Loucy (cell line): ENCODE results near the gene TNRC6C.

ENCODE experiments used
- H2AFZ ChIP-seq: fragments of 200-600 bp; sonication (generic); 2 replicates; pipeline ENCODE4 v1.6.0; 2016; ENCODE audit warnings: antibody characterized with exemption, mild to moderate bottlenecking, low read length, moderate library complexity
- H3F3A ChIP-seq: fragments of 200-600 bp; 2 replicates; pipeline ENCODE4 v1.6.0; 2016; ENCODE audit warnings: antibody characterized with exemption, low read depth, mild to moderate bottlenecking
- H3K27me3 ChIP-seq: fragments of 200-600 bp; sonication (generic); 2 replicates; pipeline ENCODE4 v1.6.1; 2014; ENCODE audit warnings: low read length, mild to moderate bottlenecking; ENCODE audit not compliant: insufficient read depth, poor library complexity, severe bottlenecking
- H3K36me3 ChIP-seq: fragments of 200-600 bp; sonication (generic); 2 replicates; pipeline ENCODE4 v1.6.1; 2016; ENCODE audit warnings: low read length; ENCODE audit not compliant: insufficient read depth
- H3K4me1 ChIP-seq: fragments of 200-600 bp; sonication (generic); 2 replicates; pipeline ENCODE4 v1.5.1; 2014; ENCODE audit warnings: low read length, mild to moderate bottlenecking; ENCODE audit not compliant: insufficient read depth, poor library complexity, severe bottlenecking
- H3K4me2 ChIP-seq: fragments of 200-600 bp; sonication (generic); 2 replicates; pipeline ENCODE4 v1.6.0; 2014; ENCODE audit warnings: antibody characterized with exemption, low read length, low read depth, mild to moderate bottlenecking; ENCODE audit not compliant: poor library complexity, severe bottlenecking
- H3K4me3 ChIP-seq: fragments of 200-600 bp; sonication (generic); 2 replicates; pipeline ENCODE4 v1.5.1; 2014; ENCODE audit warnings: low read length, mild to moderate bottlenecking, mixed read lengths; ENCODE audit not compliant: poor library complexity, severe bottlenecking
- H3K79me2 ChIP-seq: fragments of 200-600 bp; sonication (generic); 2 replicates; pipeline ENCODE4 v1.6.1; 2014; ENCODE audit warnings: low read length; ENCODE audit not compliant: insufficient read depth
- H3K9ac ChIP-seq: fragments of 200-600 bp; sonication (generic); 2 replicates; pipeline ENCODE4 v1.6.0; 2014; ENCODE audit warnings: mild to moderate bottlenecking, low read depth, low read length, moderate library complexity; ENCODE audit not compliant: poor library complexity, severe bottlenecking
- H3K9me2 ChIP-seq: fragments of 200-600 bp; sonication (generic); replicated peaks from 2 replicates; pipeline ENCODE4 v1.6.1; 2016; ENCODE audit warnings: low read depth, low read length, mixed read lengths
- H3K9me3 ChIP-seq: fragments of 200-600 bp; sonication (generic); 2 replicates; pipeline ENCODE4 v1.6.1; 2014; ENCODE audit warnings: mild to moderate bottlenecking, antibody characterized with exemption, low read length, low read depth; ENCODE audit not compliant: insufficient read depth
- H4K20me1 ChIP-seq: fragments of 200-600 bp; sonication (generic); 2 replicates; pipeline ENCODE4 v1.6.0; 2014; ENCODE audit warnings: antibody characterized with exemption, low read length, mild to moderate bottlenecking; ENCODE audit not compliant: insufficient read depth, poor library complexity, severe bottlenecking
- EZH2phosphoT487 ChIP-seq: fragments of 200-600 bp; IDR thresholded peaks from 2 replicates; pipeline ENCODE4 v1.6.1; 2018; ENCODE audit warnings: antibody characterized with exemption, mild to moderate bottlenecking, moderate library complexity, borderline replicate concordance
- TF ChIP-seq, protein P1 (sequence below): fragments of 200-600 bp; sonication (generic); conservative IDR thresholded peaks from 2 replicates; pipeline ENCODE4 v1.5.1; 2014; ENCODE audit warnings: mild to moderate bottlenecking, antibody characterized with exemption, low read length

The TNRC6C gene

DNA sequence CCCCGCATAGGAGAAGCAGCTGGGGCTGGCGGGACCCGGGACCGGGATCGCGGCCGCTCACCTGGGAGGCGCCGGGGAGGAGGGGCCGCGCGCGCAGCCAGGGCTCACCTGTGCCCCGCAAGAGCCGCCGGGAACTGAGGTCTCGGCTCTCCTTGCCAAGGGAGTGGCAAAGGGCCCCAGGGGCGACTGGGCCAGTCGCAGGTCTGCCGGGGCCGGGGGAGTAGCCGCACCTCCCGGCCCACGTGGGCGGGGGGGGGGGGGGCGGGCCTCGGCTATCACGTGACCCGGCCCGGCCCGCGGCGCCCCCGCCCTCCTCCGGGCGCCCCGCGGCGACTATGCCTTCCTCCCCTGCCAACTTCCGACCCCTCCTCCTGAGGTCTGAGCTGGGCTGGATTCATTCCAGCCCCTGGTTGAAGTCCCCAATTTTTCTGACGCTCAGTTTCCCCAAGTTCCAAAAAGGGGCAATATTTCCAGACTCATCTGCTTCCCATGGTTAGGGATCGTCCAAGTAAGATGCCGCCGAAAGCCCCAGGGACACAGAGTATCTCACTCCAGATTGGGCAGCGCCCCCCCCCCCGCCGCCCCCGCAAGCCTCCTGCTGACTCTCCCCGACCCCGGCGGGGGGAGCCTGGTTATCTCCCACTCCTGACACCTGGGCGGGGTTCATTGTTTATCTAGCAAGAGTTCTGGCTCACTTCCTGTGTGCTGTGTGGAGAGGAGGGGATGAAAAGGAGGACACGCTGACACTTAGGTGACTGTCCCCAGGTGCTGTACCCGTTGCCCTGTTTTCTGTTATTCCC is 170.2 kb downstream of the TNRC6C start, which contains the start of gene TMC6:
TSS of gene TMC6 (minus strand) at position 205 of the 800 bp plus-strand sequence. CDS start 1,923 bp downstream, outside the sequence.
- H3K4me1 ChIP-seq, result peaks cover 53% of the 10 kb centered on the region
- H3K9me2 ChIP-seq, result no peaks in the 10 kb centered on the region
- peaks cover 21% of the 10 kb centered on the region; the same call in 1 of the 2 replicates for H3K36me3 ChIP-seq
- H3F3A ChIP-seq, result peaks cover 13% of the 10 kb centered on the region; the same call in 1 of the 2 replicates
- H3K79me2 ChIP-seq, result peaks cover 93% of the 10 kb centered on the region
- H3K27me3 ChIP-seq, result peaks cover 8% of the 10 kb centered on the region
- no peak for TF ChIP-seq EZH2phosphoT487
- TF ChIP-seq, protein P1, sequence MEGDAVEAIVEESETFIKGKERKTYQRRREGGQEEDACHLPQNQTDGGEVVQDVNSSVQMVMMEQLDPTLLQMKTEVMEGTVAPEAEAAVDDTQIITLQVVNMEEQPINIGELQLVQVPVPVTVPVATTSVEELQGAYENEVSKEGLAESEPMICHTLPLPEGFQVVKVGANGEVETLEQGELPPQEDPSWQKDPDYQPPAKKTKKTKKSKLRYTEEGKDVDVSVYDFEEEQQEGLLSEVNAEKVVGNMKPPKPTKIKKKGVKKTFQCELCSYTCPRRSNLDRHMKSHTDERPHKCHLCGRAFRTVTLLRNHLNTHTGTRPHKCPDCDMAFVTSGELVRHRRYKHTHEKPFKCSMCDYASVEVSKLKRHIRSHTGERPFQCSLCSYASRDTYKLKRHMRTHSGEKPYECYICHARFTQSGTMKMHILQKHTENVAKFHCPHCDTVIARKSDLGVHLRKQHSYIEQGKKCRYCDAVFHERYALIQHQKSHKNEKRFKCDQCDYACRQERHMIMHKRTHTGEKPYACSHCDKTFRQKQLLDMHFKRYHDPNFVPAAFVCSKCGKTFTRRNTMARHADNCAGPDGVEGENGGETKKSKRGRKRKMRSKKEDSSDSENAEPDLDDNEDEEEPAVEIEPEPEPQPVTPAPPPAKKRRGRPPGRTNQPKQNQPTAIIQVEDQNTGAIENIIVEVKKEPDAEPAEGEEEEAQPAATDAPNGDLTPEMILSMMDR, result no peak
- no peaks in the 10 kb centered on the region for H3K9me3 ChIP-seq
- H2AFZ ChIP-seq, result peak within 1 kb of the TSS; percentile 69
- peak within 1 kb of the TSS; percentile 91 for H3K4me3 ChIP-seq
- H3K9ac ChIP-seq, result peak within 1 kb of the TSS; percentile 99
- peaks cover 37% of the 10 kb centered on the region for H4K20me1 ChIP-seq
- peak within 1 kb of the TSS; percentile 81 for H3K4me2 ChIP-seq

DNA sequence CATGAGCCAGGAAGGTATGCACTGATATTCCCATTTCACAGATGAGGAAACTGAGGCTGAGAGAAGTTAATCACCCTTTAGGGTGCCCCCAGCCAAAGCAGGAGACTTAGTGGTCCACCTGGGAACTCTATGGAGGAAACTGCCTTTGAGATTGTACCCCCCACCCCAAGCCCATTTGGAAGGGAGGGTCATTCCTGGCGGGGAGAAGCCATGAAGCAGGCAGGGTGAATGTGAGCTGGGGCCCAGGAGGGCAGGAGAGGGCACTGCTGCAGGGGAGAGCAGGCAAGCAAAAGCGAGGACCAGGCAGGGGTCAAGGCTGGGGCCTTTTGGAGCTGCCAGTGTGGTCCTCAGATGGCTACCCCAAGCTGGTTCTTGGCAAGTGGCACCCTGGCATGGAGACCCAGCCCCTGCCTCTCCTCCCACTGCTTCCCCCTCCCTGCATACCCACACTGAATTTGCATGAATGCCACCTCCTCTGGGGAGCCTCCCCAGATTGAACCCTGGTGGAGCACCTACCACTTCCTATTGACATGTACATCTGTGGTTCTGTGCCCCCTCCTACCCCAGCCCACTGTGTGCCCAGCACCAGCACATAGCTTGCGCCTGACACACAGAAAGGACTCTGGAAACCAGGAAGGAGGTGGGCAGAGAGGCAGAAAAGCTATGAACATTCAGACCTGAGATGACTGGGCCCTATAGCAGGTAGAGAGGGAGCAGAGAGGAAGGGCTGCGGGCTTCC is 171.0 kb downstream of the TNRC6C start:
- Histone ChIP-seq H4K20me1 (peaks cover 44% of the 10 kb centered on the region), H2AFZ (no peak overlapping the region), H3K9me3 (no peaks in the 10 kb centered on the region), H3K27me3 (peaks cover 8% of the 10 kb centered on the region), H3F3A (peaks cover 13% of the 10 kb centered on the region; the same call in 1 of the 2 replicates), H3K4me1 (peaks cover 59% of the 10 kb centered on the region), H3K4me3 (peak overlapping the region; percentile 91), H3K36me3 (peaks cover 20% of the 10 kb centered on the region; the same call in 1 of the 2 replicates), H3K9me2 (no peaks in the 10 kb centered on the region), H3K9ac (peak overlapping the region; percentile 99), H3K79me2 (peaks cover 93% of the 10 kb centered on the region), H3K4me2 (peak overlapping the region; percentile 81)
- TF ChIP-seq, protein P1, result no peak
- no peak for TF ChIP-seq EZH2phosphoT487

DNA sequence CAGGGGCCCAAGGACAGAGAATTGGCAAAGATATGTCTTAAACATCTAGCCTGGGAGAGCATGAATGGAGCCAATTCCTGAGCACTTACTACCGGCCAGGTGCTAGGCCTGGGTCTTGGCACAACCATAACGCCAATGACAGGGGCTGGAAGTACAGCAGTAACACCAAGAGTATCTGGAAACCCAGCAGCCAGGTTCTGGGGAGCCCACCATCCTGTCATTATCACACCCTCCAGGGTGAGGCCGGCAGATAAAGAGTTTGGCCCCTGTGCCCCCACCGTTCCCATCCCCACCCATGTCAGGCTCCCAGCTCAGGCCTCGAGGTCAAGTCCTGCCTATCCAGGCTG is 171.6 kb downstream of the TNRC6C start:
- no peaks in the 10 kb centered on the region for H3K9me3 ChIP-seq
- H3K4me2 ChIP-seq, result peak overlapping the region; percentile 81
- H3K36me3 ChIP-seq, result peaks cover 25% of the 10 kb centered on the region; the same call in 1 of the 2 replicates
- TF ChIP-seq, protein P1, result no peak
- TF ChIP-seq EZH2phosphoT487, result no peak
- peaks cover 58% of the 10 kb centered on the region for H3K4me1 ChIP-seq
- H4K20me1 ChIP-seq, result peaks cover 50% of the 10 kb centered on the region
- H3K27me3 ChIP-seq, result peaks cover 8% of the 10 kb centered on the region
- H3K9me2 ChIP-seq, result no peaks in the 10 kb centered on the region
- peak overlapping the region; percentile 91 for H3K4me3 ChIP-seq
- peaks cover 93% of the 10 kb centered on the region for H3K79me2 ChIP-seq
- peaks cover 13% of the 10 kb centered on the region; the same call in 1 of the 2 replicates for H3F3A ChIP-seq
- no peak overlapping the region for H2AFZ ChIP-seq
- peak overlapping the region; percentile 99 for H3K9ac ChIP-seq
